Upper lobe of right lung (tissue), 1 donor: ENCODE data around the gene MESP1. TPM values are rescaled to one million over a fixed set of nuclear protein-coding genes. Genes with fewer than 3 reads are reported as not detected.

Source experiments
- ATAC-seq: fragments of 200-7000 bp; cut with Tn5 transposase; one replicate; pipeline ENCODE4 v1.9.1; 2020; ENCODE audit warnings: mild to moderate bottlenecking, moderate library complexity
- DNase-seq: peaks from one replicate; pipeline ENCODE4 v3.0.0-alpha.2; 2020
- H3K27ac ChIP-seq: fragments of 200-600 bp; one replicate; pipeline ENCODE4 v1.8.0; 2022
- H3K27me3 ChIP-seq: fragments of 200-600 bp; one replicate; pipeline ENCODE4 v1.8.0; 2022; ENCODE audit warnings: mild to moderate bottlenecking
- H3K36me3 ChIP-seq: fragments of 200-600 bp; one replicate; pipeline ENCODE4 v1.8.0; 2022
- H3K4me1 ChIP-seq: fragments of 200-600 bp; one replicate; pipeline ENCODE4 v1.8.0; 2022
- H3K4me3 ChIP-seq: fragments of 200-600 bp; one replicate; pipeline ENCODE4 v1.8.0; 2022; ENCODE audit warnings: mild to moderate bottlenecking
- H3K9me3 ChIP-seq: fragments of 200-600 bp; one replicate; pipeline ENCODE4 v1.8.0; 2022
- intact Hi-C: fragments of 100-400 bp; cut with DNase I; formaldehyde crosslinking; loops from one replicate; pipeline ENCODE4 v1.11.0; 2022
- total RNA-seq: library from RNA; stranded (reverse); fragmentation: NEBNext Ultra II Directional; extraction: Animal tissue kit (Norgen Biotek cat#: 25700); gene quantifications from one replicate; pipeline ENCODE4 v1.2.1, GENCODE V29; 2021
- TF ChIP-seq, protein P1 (sequence below): fragments of 200-600 bp; IDR thresholded peaks from one replicate; pipeline ENCODE4 v1.8.0; 2022; ENCODE audit warnings: antibody characterized with exemption
- donor health status: DM: no; HTN: yes; CAD: no; lungs with severe emphysema.

Gene MESP1
- total RNA-seq, 1 donor from 2014 or later, result 4.9 TPM

DNA sequence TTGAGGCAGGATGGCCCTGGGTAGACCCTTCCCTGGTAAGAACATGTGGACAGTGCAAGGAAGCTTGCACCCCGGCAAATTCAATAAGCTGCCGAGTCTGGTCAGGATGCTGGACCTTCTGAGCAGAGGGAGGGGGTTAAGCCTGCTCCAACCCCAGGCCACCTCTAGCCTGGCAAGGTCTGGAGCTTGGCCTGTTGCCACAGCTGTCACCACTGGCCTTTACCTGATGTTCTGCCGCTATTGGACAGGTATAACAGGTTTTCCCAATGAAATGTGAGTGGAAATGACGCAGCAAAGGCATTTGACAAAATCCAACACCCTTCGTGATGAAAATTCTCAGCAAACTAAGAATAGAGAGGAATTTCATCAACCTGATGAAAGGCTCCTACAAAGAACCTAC, 699 bp upstream of the MESP1 start:
- TF ChIP-seq, protein P1, sequence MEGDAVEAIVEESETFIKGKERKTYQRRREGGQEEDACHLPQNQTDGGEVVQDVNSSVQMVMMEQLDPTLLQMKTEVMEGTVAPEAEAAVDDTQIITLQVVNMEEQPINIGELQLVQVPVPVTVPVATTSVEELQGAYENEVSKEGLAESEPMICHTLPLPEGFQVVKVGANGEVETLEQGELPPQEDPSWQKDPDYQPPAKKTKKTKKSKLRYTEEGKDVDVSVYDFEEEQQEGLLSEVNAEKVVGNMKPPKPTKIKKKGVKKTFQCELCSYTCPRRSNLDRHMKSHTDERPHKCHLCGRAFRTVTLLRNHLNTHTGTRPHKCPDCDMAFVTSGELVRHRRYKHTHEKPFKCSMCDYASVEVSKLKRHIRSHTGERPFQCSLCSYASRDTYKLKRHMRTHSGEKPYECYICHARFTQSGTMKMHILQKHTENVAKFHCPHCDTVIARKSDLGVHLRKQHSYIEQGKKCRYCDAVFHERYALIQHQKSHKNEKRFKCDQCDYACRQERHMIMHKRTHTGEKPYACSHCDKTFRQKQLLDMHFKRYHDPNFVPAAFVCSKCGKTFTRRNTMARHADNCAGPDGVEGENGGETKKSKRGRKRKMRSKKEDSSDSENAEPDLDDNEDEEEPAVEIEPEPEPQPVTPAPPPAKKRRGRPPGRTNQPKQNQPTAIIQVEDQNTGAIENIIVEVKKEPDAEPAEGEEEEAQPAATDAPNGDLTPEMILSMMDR, result no peak
- no peaks in the 10 kb centered on the region for H3K36me3 ChIP-seq
- peaks cover 10% of the 10 kb centered on the region for H3K4me1 ChIP-seq
- no peak for ATAC-seq
- no peak overlapping the region for H3K27ac ChIP-seq
- H3K27me3 ChIP-seq, result no peaks in the 10 kb centered on the region
- H3K4me3 ChIP-seq, result no peak overlapping the region
- peak; percentile 77 for DNase-seq
- intact Hi-C loops, result no loop called here
- H3K9me3 ChIP-seq, result no peaks in the 10 kb centered on the region

DNA sequence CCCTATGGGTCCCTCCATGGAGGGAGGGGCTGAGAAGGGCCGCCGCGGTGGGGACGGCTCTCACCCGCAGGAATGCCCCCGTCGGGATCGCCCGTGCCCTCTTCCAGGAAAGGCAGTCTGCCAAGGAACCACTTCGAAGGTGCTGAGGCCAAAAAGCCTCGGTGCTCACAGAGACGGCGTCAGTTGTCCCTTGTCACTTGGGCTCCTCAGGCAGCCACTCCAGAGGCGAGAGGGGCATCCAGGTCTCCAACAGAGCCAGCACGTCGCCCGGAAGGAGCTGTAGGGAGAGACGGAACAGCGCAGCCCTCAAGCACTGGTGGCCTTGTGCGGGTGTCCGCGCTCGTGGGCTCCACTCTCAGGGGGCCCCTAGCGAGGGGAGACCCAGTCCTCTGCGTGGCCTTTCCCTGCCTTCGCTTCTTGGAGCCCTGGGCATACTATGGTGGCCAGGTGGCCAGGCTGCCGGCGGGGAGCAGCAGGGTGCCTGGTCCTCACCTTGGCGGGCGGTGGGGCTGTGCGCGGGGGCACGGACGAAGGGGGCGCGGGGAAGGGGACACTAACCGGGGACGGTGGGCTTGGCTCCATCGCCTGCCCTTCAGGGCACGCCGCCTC, 994 bp downstream of the MESP1 start:
- Histone ChIP-seq H3K4me3 (peak overlapping the region; percentile 69), H3K27me3 (peaks cover 5% of the 10 kb centered on the region), H3K36me3 (no peaks in the 10 kb centered on the region), H3K27ac (no peak overlapping the region), H3K4me1 (peaks cover 10% of the 10 kb centered on the region), H3K9me3 (no peaks in the 10 kb centered on the region)
- intact Hi-C loops, result no loop called here
- ATAC-seq, result peak; percentile 8
- DNase-seq, result no peak
- TF ChIP-seq, protein P1, result no peak

DNA sequence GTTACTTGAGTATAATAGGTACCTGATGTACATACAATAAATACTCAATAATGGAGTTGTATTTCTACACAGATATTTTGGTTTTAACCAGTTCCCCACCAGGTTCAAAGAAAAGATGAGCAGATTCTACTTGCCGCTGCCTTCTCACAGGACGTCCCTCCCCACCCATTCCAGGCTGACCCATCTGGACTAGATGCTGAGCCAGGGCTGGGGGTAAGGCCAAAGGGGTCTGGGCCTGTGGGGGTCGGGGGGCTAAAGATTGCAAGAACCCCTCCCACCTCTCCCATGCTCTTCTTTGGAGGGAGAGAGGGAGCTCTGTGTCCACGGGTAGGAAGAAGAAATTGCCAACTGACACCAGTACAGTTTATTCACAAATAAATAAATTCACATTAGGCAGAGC, 1.5 kb downstream of the MESP1 start:
- Histone ChIP-seq H3K27ac (no peak overlapping the region), H3K27me3 (peaks cover 7% of the 10 kb centered on the region), H3K36me3 (no peaks in the 10 kb centered on the region), H3K9me3 (no peaks in the 10 kb centered on the region), H3K4me3 (peak overlapping the region; percentile 69), H3K4me1 (peaks cover 10% of the 10 kb centered on the region)
- no peak for ATAC-seq
- TF ChIP-seq, protein P1, result no peak
- intact Hi-C loops, result no loop called here
- DNase-seq, result no peak

DNA sequence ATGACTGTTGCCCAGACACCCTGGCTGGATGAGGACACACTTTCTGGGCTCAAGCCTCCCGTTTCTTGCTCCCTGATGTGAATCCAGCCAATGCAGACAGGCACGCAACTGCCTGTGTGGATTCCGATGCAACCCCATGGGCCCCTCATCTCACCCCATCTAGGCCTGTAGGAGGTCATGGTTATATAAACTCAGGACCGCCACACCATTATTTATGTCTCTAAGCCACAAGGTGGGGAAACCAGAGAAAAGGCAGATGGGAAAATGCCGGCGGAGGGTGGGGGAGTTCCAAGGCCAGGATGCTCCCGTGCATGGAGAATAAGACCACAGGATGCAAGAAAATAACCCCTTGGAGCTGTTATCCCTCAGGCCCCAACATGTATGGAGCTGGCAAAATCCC, 2.0 kb downstream of the MESP1 start:
- Histone ChIP-seq H3K4me1 (peaks cover 10% of the 10 kb centered on the region), H3K27me3 (peaks cover 7% of the 10 kb centered on the region), H3K4me3 (no peak overlapping the region), H3K27ac (no peak overlapping the region), H3K9me3 (no peaks in the 10 kb centered on the region), H3K36me3 (no peaks in the 10 kb centered on the region)
- DNase-seq, result no peak
- no peak for ATAC-seq
- TF ChIP-seq, protein P1, result no peak
- intact Hi-C loops, result no loop called here

DNA sequence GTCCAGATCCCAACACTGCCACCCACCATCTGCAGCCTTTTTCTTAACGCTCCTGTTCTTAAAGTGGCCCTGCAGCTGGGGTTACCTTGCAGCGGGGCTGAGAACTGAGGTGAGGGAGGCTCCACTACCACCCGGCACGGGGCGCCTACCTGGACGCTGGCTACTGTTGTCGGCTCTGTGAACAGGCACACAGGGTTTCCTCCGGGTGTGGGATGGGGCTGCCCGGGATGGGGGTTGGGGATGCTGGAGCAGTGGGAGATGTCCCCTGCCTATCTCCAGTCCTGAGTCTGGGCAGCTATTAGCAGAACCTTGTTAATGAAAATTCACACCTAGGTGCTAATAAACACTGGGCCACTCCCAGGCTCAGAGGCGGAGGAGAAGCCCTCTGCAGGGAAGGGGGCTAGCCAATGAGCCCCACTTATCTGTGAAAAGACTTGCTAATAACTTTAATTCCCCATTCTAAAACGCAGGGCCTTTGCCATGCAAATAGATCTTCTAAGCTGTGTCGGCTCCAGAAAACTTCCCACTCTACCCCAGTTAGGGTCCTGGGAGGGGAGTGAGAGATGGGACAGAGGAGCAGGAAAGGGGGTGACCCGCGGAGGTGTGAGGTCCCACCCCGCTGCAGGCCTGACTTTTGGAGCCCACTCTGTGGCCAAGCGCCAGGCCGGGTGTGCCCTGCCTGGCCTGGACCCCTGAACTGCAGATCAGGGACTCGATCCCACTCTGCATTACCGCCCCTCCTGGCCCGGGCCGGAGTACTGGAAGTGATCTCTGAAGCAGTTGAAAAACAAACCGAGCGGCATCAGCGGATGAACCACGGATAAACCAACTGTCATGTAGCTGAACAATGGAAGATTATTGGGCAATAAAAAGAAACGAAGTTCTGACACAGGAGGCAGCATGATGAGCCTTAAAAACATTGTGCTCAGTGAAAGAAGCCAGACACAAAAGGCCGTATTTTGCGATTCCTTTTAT, 3.1 kb downstream of the MESP1 start:
- no peak overlapping the region for H3K27ac ChIP-seq
- H3K4me3 ChIP-seq, result no peak overlapping the region
- intact Hi-C loops, result no loop called here
- H3K4me1 ChIP-seq, result peaks cover 10% of the 10 kb centered on the region
- DNase-seq (no peak), ATAC-seq (no peak)
- TF ChIP-seq, protein P1, result no peak
- no peaks in the 10 kb centered on the region for H3K36me3 ChIP-seq
- peaks cover 7% of the 10 kb centered on the region for H3K27me3 ChIP-seq
- H3K9me3 ChIP-seq, result no peaks in the 10 kb centered on the region
